ENCODE results near the gene TMEM30A. TPM values are rescaled to one million over a fixed set of nuclear protein-coding genes. Genes with fewer than 3 reads are reported as not detected.

TMEM30A gene
- total RNA-seq, 1 donor = 59.1 TPM

- H3K9me3 ChIP-seq (ENCODE audit: low read depth, low read length) = no peaks in the 10 kb centered on the region
Measured at GRCh38 chr6:75257343-75258087, 27.1 kb downstream of the TMEM30A start.

DNA sequence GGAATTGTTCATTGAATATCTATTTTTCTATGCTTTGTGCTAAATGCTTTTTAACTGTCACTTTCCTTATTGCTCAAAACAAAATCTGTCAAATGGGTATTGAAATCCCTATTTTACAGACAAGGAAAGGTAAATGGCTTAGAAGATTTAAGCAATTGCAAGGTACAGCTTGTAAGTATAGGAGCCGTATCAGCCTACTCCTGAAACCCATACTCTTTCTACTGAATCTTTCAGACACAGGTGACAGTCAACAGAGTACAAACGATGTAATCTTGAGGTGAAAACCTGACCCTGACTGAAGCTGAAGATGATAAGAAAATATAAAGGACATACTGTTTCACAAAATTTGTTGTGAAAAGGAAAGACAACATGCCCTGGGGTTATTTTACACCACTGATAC, 34.0 kb downstream of the TMEM30A start:
- H3K4me3 ChIP-seq (ENCODE audit: low read length) = no peak overlapping the region
- no peaks in the 10 kb centered on the region for H3K9me3 ChIP-seq (ENCODE audit: low read depth, low read length)
- H3K27me3 ChIP-seq (ENCODE audit: insufficient read depth, low read length) = peaks cover 4% of the 10 kb centered on the region
- no peaks in the 10 kb centered on the region for H3K4me1 ChIP-seq (ENCODE audit: insufficient read depth, low read length)

More at GRCh38 chr6:75257343-75258087, 27.1 kb downstream of the TMEM30A start:
- Histone ChIP-seq H3K27me3 (ENCODE audit: insufficient read depth, low read length) (no peaks in the 10 kb centered on the region), H3K4me3 (ENCODE audit: low read length) (no peak overlapping the region), H3K4me1 (ENCODE audit: insufficient read depth, low read length) (no peaks in the 10 kb centered on the region)

DNA sequence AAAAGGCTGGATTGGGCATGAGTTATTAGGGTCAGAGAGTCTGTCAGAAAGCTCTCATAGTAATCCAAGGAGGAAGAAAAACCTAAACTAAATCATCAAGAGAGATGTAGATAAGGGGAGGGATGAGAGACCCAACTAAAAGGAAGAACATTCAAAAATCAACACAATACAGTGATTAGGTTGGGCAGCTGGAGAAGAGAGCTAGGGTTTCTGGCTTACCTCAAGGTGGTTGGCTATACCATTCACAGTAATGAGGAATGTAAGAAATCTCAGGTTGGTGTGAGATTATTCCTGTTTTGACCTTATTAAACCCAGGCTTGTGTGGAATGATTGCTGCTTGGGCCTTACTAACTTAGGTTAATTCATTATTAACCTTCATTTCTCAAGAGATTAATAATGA, 34.8 kb downstream of the TMEM30A start:
- Histone ChIP-seq H3K27me3 (ENCODE audit: insufficient read depth, low read length) (peaks cover 7% of the 10 kb centered on the region), H3K9me3 (ENCODE audit: low read depth, low read length) (no peaks in the 10 kb centered on the region), H3K4me1 (ENCODE audit: insufficient read depth, low read length) (no peaks in the 10 kb centered on the region), H3K4me3 (ENCODE audit: low read length) (no peak overlapping the region)

DNA sequence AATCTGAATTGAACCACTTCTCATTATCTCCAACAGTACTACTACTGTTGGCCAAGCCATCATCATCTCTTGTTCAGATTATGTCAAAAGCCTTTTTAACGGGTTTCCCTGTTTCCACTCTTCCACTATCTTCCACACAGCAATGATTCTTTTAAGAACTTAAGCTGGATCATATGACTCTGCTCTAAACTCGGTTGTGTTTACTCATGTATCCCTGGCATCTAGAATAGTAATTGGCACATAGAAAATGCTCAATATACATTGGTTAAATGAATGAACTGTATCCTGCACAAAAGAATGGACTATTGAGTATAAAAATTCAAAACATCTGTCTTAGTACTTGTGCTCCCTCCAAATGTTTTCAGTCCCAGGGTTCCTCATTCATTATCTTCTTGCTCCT, 38.2 kb downstream of the TMEM30A start:
- Histone ChIP-seq H3K27me3 (ENCODE audit: insufficient read depth, low read length) (peaks cover 7% of the 10 kb centered on the region), H3K9me3 (ENCODE audit: low read depth, low read length) (no peaks in the 10 kb centered on the region), H3K4me1 (ENCODE audit: insufficient read depth, low read length) (peaks cover 22% of the 10 kb centered on the region), H3K4me3 (ENCODE audit: low read length) (no peak overlapping the region)

DNA sequence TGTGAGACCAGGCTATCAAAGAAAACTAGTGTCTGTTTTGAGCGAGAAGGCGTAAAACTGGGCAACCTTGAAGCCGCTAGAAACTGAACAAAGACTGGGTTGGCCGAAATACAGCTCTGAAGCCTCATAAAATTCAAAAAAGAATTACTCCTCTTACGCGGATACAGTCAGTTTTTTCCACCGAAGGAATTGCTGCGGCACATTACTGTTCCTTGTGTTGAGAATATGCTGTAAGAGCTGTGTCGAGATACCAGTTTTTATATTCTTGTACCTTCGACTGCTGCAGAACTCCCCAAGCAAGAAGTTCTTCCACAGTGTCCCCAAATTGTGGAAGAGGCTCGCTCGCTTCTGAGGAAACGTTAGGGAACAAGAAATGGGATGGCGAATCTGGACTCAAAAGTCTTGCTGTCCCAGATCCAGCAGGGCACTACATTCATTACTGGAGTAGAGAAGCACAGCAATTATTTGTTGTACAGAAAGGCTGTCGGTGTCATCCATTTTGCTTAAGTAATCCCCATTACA, 40.5 kb downstream of the TMEM30A start:
- peaks cover 7% of the 10 kb centered on the region for H3K27me3 ChIP-seq (ENCODE audit: insufficient read depth, low read length)
- H3K4me1 ChIP-seq (ENCODE audit: insufficient read depth, low read length) = peaks cover 22% of the 10 kb centered on the region
- no peaks in the 10 kb centered on the region for H3K9me3 ChIP-seq (ENCODE audit: low read depth, low read length)
- peak overlapping the region; percentile 99 for H3K4me3 ChIP-seq (ENCODE audit: low read length)

GRCh38 chr6:75243333-75244062, 41.1 kb downstream of the TMEM30A start, which contains the start of gene COX7A2:
Gene COX7A2, minus strand, starts transcription at chr6:75243801. Its CDS starts 67 bp downstream, at chr6:75243734.
- H3K4me3 ChIP-seq (ENCODE audit: low read length) = peak within 1 kb of the TSS; percentile 99
- peaks cover 7% of the 10 kb centered on the region for H3K27me3 ChIP-seq (ENCODE audit: insufficient read depth, low read length)
- peaks cover 22% of the 10 kb centered on the region for H3K4me1 ChIP-seq (ENCODE audit: insufficient read depth, low read length)
- H3K9me3 ChIP-seq (ENCODE audit: low read depth, low read length) = no peaks in the 10 kb centered on the region

DNA sequence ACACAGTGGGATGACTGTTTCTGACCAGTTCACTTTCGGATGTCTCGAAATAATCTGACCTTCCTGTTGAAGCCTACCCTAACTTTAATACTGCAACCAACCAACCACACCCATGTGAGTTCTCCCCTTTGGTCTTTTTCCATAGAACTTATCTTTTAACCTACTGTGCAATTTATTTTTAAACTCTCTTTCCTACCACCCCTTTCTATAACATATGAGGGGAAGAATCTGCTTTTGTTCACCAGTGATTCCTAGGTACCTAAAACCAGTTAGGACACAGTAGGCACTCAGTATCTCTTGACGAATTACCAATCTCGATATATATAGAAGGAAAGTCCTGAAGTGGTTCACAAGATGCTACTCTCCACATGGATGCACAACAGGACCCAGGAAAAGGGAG, 48.0 kb downstream of the TMEM30A start:
- Histone ChIP-seq H3K27me3 (ENCODE audit: insufficient read depth, low read length) (no peaks in the 10 kb centered on the region), H3K4me3 (ENCODE audit: low read length) (no peak overlapping the region), H3K9me3 (ENCODE audit: low read depth, low read length) (no peaks in the 10 kb centered on the region), H3K4me1 (ENCODE audit: insufficient read depth, low read length) (peaks cover 2% of the 10 kb centered on the region)

DNA sequence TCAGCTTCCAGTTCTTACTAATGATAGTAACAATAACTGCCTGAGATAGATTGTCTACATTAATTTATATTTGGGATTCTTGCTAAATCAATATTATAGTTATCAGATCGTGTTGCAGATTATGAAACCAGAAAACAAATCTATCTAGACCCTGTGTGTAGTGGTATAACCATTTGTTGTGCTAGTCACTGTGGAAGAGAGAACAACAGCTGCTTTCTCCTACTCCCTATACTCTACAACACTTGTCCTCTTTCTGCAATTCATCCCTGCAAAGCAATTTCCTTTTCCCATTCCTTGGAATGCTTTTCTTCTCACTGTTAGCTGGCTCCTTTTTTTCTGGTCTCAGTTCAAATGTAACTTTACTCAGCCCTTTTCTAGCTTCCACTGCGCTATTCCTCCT, 49.3 kb downstream of the TMEM30A start:
- Histone ChIP-seq H3K27me3 (ENCODE audit: insufficient read depth, low read length) (no peaks in the 10 kb centered on the region), H3K9me3 (ENCODE audit: low read depth, low read length) (no peaks in the 10 kb centered on the region), H3K4me3 (ENCODE audit: low read length) (no peak overlapping the region), H3K4me1 (ENCODE audit: insufficient read depth, low read length) (no peaks in the 10 kb centered on the region)

DNA sequence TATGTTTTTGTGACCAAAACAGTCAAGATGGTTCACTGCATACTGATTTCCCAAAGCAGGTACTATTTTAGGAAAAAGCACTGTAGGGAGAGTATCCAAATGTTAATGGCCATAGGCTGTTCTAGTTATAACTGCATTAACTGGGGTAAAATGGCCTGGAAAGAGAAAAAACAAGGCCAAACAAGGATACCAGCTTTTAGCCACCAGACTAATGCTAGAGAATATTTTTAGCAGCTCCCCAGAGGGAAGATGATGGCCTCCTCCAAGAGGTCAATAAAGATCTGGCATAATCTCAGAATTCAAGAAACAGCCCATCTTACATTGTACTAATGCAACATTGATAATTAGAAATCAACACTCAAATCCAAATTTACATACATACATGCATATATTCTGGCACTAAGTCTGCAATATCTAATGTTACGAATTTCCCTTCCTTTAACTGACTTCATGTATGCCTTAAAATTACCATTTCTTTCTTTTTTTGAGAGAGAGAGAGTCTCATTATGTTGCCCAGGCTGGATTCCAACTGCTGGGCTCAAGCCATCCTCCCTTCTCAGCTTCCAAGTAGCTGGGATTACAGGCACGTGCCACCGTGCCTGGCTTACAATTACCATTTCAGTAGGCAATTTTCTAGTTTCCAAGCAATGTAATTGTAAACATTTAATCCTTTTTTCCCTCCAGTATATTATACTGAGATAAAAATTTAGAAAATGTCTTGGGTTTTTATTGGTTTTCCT, 50.3 kb downstream of the TMEM30A start:
- no peak overlapping the region for H3K4me3 ChIP-seq (ENCODE audit: low read length)
- H3K9me3 ChIP-seq (ENCODE audit: low read depth, low read length) = no peaks in the 10 kb centered on the region
- H3K4me1 ChIP-seq (ENCODE audit: insufficient read depth, low read length) = no peaks in the 10 kb centered on the region
- no peaks in the 10 kb centered on the region for H3K27me3 ChIP-seq (ENCODE audit: insufficient read depth, low read length)

DNA sequence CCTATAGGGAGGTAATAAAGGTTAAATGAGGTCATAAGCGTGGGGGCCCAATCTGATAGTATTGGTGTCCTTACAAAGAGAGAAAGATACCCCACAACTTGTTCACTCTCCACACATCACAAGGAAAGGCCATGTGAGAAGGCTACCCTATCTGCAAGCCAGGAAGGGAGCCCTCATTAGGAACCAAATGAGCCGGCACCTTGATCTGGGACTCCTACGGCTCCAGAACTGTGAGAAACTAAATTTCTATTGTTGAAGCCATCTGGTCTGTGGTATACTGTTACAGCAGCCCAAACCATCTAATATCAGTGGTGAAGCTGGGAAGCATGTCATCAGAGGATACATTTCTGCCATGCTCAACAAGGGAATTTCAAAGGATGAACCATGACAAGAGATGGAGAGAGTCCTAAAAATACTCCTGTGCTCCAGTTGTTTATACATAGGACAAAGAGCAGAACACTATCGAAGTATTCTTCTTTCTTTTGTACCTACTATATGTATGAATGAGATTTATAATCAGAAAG, 51.4 kb downstream of the TMEM30A start:
- no peak overlapping the region for H3K4me3 ChIP-seq (ENCODE audit: low read length)
- peaks cover 3% of the 10 kb centered on the region for H3K27me3 ChIP-seq (ENCODE audit: insufficient read depth, low read length)
- no peaks in the 10 kb centered on the region for H3K4me1 ChIP-seq (ENCODE audit: insufficient read depth, low read length)
- no peaks in the 10 kb centered on the region for H3K9me3 ChIP-seq (ENCODE audit: low read depth, low read length)

- Histone ChIP-seq H3K27me3 (ENCODE audit: insufficient read depth, low read length) (peaks cover 7% of the 10 kb centered on the region), H3K9me3 (ENCODE audit: low read depth, low read length) (no peaks in the 10 kb centered on the region), H3K4me3 (ENCODE audit: low read length) (no peak overlapping the region), H3K4me1 (ENCODE audit: insufficient read depth, low read length) (no peaks in the 10 kb centered on the region)
Measured at GRCh38 chr6:75230484-75231325, 53.9 kb downstream of the TMEM30A start.

GRCh38 chr6:75224303-75224926, 60.2 kb downstream of the TMEM30A start:
- Histone ChIP-seq H3K4me1 (ENCODE audit: insufficient read depth, low read length) (no peaks in the 10 kb centered on the region), H3K9me3 (ENCODE audit: low read depth, low read length) (no peaks in the 10 kb centered on the region), H3K4me3 (ENCODE audit: low read length) (no peak overlapping the region), H3K27me3 (ENCODE audit: insufficient read depth, low read length) (peaks cover 17% of the 10 kb centered on the region)

DNA sequence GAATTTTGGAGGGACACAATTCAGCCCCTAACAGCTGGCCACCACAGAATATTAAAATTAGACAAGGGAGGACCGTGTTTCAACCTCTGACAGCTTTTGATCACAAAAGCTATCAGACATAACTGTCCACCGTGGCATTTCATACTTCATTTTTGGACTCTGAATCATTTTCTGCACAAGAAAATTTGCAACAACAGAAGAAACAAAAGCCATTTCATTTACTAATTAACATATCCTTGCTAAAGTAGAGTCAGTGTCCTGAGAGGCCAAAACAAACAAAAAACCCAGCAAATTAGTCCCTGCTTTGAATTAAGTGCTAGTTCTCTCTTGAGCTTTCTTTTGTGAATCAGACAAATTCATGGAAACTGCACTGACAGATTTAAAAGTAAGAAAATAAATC, 61.2 kb downstream of the TMEM30A start:
- no peak overlapping the region for H3K4me3 ChIP-seq (ENCODE audit: low read length)
- no peaks in the 10 kb centered on the region for H3K9me3 ChIP-seq (ENCODE audit: low read depth, low read length)
- H3K27me3 ChIP-seq (ENCODE audit: insufficient read depth, low read length) = peaks cover 22% of the 10 kb centered on the region
- no peaks in the 10 kb centered on the region for H3K4me1 ChIP-seq (ENCODE audit: insufficient read depth, low read length)

- H3K4me1 ChIP-seq (ENCODE audit: insufficient read depth, low read length) = no peaks in the 10 kb centered on the region
- H3K4me3 ChIP-seq (ENCODE audit: low read length) = no peak overlapping the region
- no peaks in the 10 kb centered on the region for H3K9me3 ChIP-seq (ENCODE audit: low read depth, low read length)
- peaks cover 22% of the 10 kb centered on the region for H3K27me3 ChIP-seq (ENCODE audit: insufficient read depth, low read length)
Measured at GRCh38 chr6:75222261-75222660, 62.3 kb downstream of the TMEM30A start.
